ENCODE results near the gene TM4SF5.

Gene TM4SF5

GRCh38 chr17:4771519-4772234 lies at the start of gene TM4SF5:
TSS of gene TM4SF5 (plus strand) at chr17:4771886. CDS start at chr17:4771923, 37 bp downstream.
- Histone ChIP-seq H3K36me3 (ENCODE audit: insufficient read depth, low read length) (no peaks in the 10 kb centered on the region), H3K4me3 (ENCODE audit: low read depth, low read length) (no peak within 1 kb of the TSS), H3K27ac (ENCODE audit: low read depth, low read length) (no peak within 1 kb of the TSS), H3K4me1 (ENCODE audit: control insufficient read depth, insufficient read depth, low read length, unreplicated experiment) (peaks cover 4% of the 10 kb centered on the region), H3K27me3 (ENCODE audit: insufficient read depth, low read length) (peaks cover 20% of the 10 kb centered on the region), H3K79me2 (ENCODE audit: control insufficient read depth, insufficient read depth, low read length, unreplicated experiment) (no peaks in the 10 kb centered on the region), H2AFZ (ENCODE audit: low read length, unreplicated experiment) (no peak within 1 kb of the TSS)

DNA sequence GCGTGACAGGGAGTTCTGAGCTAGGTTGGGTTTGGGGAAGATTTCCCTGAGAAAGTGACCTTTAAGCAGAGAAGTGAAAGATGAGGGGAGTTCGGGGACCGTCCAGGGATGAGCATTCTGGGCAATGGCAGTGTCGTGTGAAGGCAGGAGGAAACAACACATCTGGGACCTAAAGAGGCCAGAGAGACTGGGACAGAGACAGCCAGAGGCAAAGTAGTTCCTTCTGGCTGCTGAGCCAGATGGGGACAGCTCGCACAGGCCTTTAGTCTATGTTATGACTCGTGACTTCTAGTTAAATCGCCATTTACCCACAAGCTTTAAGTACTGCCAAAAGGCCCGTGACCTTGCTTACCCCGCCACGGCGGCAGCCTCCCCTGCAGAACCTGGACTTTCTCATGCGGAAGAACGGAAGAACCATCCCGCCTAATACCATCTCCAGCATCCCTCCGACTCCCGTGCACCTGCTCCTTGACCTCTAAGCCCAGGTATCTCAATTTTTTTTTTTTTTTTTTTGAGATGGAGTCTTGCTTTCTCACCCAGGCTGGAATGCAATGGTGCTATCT lies 48.9 kb upstream of the TM4SF5 start:
- H2AFZ ChIP-seq (ENCODE audit: low read length, unreplicated experiment): no peak overlapping the region
- no peaks in the 10 kb centered on the region for H3K27me3 ChIP-seq (ENCODE audit: insufficient read depth, low read length)
- peaks cover 11% of the 10 kb centered on the region for H3K4me1 ChIP-seq (ENCODE audit: control insufficient read depth, insufficient read depth, low read length, unreplicated experiment)
- H3K27ac ChIP-seq (ENCODE audit: low read depth, low read length): no peak overlapping the region
- H3K79me2 ChIP-seq (ENCODE audit: control insufficient read depth, insufficient read depth, low read length, unreplicated experiment): no peaks in the 10 kb centered on the region
- no peaks in the 10 kb centered on the region for H3K36me3 ChIP-seq (ENCODE audit: insufficient read depth, low read length)
- H3K4me3 ChIP-seq (ENCODE audit: low read depth, low read length): no peak overlapping the region

GRCh38 chr17:4724650-4725049 lies 47.0 kb upstream of the TM4SF5 start:
- H3K4me3 ChIP-seq (ENCODE audit: low read depth, low read length): no peak overlapping the region
- no peak overlapping the region for H3K27ac ChIP-seq (ENCODE audit: low read depth, low read length)
- no peaks in the 10 kb centered on the region for H3K79me2 ChIP-seq (ENCODE audit: control insufficient read depth, insufficient read depth, low read length, unreplicated experiment)
- H2AFZ ChIP-seq (ENCODE audit: low read length, unreplicated experiment): no peak overlapping the region
- no peaks in the 10 kb centered on the region for H3K36me3 ChIP-seq (ENCODE audit: insufficient read depth, low read length)
- H3K27me3 ChIP-seq (ENCODE audit: insufficient read depth, low read length): no peaks in the 10 kb centered on the region
- peaks cover 14% of the 10 kb centered on the region for H3K4me1 ChIP-seq (ENCODE audit: control insufficient read depth, insufficient read depth, low read length, unreplicated experiment)

DNA sequence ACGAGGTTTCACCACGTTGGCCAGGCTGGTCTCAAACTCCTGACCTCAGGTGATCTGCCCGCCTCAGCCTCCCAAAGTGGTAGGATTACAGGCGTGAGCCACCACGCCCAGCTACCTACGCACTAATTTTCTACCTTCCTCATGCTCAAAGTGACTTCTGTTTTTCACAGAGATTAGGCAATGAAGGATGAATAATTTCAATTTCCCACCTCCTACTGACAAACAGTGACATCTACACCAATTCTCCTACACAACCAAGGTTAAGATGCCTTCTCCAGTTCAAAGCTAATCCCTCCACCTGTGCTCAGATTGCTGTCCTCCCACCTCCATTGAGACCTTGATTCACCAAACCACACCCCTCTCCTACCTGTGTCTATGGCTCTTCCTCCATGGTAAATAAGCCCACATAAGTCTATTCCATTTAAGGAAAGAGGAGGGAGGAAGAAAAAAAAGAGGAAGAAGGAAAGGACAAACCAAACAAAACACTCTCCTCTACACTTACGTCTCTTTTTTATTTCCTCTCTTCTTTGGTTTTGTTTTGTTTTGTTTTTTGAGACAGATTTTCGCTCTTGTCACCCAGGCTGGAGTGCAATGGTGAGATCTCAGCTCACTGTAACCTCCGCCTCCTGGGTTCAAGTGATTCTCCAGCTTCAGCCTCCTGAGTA lies 45.9 kb upstream of the TM4SF5 start:
- H2AFZ ChIP-seq (ENCODE audit: low read length, unreplicated experiment): no peak overlapping the region
- H3K27me3 ChIP-seq (ENCODE audit: insufficient read depth, low read length): no peaks in the 10 kb centered on the region
- no peak overlapping the region for H3K27ac ChIP-seq (ENCODE audit: low read depth, low read length)
- no peaks in the 10 kb centered on the region for H3K36me3 ChIP-seq (ENCODE audit: insufficient read depth, low read length)
- H3K4me1 ChIP-seq (ENCODE audit: control insufficient read depth, insufficient read depth, low read length, unreplicated experiment): peaks cover 14% of the 10 kb centered on the region
- no peaks in the 10 kb centered on the region for H3K79me2 ChIP-seq (ENCODE audit: control insufficient read depth, insufficient read depth, low read length, unreplicated experiment)
- H3K4me3 ChIP-seq (ENCODE audit: low read depth, low read length): no peak overlapping the region

DNA sequence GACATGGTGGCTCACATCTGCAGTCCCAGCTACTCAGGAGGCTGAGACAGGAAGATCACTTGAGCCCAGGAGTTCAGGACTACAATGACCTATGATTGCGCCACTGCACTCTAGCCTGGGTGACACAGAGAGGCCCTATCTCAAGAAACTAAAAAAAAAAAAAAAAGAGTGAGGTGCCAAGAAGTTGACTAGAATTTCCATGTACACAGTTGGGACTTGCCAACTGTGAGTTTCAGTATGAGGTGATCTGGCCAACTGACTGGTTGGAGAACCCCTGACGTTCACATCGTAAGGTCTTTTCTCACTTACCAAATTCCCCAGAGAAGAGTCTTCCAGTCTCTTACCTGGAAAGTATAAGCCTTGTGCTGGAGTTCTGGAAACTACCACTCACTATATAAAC lies 43.6 kb upstream of the TM4SF5 start:
- H3K36me3 ChIP-seq (ENCODE audit: insufficient read depth, low read length): no peaks in the 10 kb centered on the region
- no peak overlapping the region for H3K27ac ChIP-seq (ENCODE audit: low read depth, low read length)
- H2AFZ ChIP-seq (ENCODE audit: low read length, unreplicated experiment): no peak overlapping the region
- H3K79me2 ChIP-seq (ENCODE audit: control insufficient read depth, insufficient read depth, low read length, unreplicated experiment): no peaks in the 10 kb centered on the region
- H3K27me3 ChIP-seq (ENCODE audit: insufficient read depth, low read length): no peaks in the 10 kb centered on the region
- H3K4me3 ChIP-seq (ENCODE audit: low read depth, low read length): no peak overlapping the region
- peaks cover 4% of the 10 kb centered on the region for H3K4me1 ChIP-seq (ENCODE audit: control insufficient read depth, insufficient read depth, low read length, unreplicated experiment)

DNA sequence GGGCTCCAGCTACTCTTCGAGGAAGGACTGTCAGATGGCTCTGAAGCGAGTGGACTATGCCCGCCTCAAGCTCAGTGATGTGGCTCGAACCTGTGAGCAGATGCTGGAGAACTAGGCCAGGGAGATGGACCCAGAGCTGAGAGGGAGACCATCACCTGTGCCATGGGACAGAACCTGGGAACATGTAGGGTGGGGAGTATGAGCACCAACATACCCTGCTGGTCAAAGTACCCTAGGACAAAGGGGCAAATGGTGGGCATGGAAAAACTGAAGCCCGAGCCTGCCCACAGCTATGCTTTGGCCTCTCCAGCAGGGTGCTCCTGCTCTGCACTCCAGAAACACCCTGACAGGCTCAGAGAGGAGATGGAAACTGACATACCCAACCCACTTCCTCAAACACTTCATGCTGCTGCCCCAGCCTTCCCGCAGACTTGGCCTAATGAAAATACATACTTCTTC lies 38.6 kb upstream of the TM4SF5 start:
- Histone ChIP-seq H3K4me3 (ENCODE audit: low read depth, low read length) (no peak overlapping the region), H3K36me3 (ENCODE audit: insufficient read depth, low read length) (no peaks in the 10 kb centered on the region), H2AFZ (ENCODE audit: low read length, unreplicated experiment) (no peak overlapping the region), H3K79me2 (ENCODE audit: control insufficient read depth, insufficient read depth, low read length, unreplicated experiment) (no peaks in the 10 kb centered on the region), H3K4me1 (ENCODE audit: control insufficient read depth, insufficient read depth, low read length, unreplicated experiment) (peaks cover 3% of the 10 kb centered on the region), H3K27ac (ENCODE audit: low read depth, low read length) (no peak overlapping the region), H3K27me3 (ENCODE audit: insufficient read depth, low read length) (no peaks in the 10 kb centered on the region)

GRCh38 chr17:4734857-4735475 lies 36.7 kb upstream of the TM4SF5 start:
- H3K79me2 ChIP-seq (ENCODE audit: control insufficient read depth, insufficient read depth, low read length, unreplicated experiment): no peaks in the 10 kb centered on the region
- H3K4me1 ChIP-seq (ENCODE audit: control insufficient read depth, insufficient read depth, low read length, unreplicated experiment): peaks cover 8% of the 10 kb centered on the region
- no peak overlapping the region for H3K4me3 ChIP-seq (ENCODE audit: low read depth, low read length)

DNA sequence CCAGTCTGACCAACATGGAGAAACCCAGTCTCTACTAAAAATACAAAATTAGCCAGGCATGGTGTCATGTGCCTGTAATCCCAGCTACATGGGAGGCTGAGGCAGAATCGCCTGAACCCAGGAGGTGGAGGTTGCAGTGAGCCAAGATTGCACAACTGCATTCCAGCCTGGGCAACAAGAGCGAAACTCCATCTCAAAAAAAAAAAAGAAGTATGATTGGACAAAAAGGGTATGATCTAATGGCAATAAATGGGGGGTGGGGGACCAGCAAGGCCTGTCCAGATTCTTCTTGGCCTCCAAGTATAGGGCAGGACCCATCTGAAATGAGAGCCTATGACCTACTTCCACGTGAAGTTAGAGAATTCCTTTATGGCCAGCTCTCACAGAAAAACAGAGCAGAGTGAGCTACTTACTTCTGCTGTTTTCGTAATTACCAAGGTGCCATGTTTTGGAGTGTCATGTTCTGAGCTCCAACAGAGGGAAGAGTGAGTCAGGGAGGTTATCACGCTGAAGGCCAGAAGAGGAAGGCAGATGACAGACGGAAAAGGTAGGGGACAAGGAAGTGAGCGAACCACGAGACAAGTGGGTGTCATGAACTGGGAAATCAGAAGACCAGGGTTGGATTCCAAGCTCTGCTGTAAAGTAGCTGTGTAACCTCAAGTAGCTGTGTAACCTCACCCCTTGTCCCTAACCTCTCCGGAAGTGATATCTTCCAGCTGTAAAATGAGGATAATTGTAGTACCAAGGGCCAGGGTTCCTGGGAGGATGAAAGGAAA lies 35.6 kb upstream of the TM4SF5 start:
- Histone ChIP-seq H3K27me3 (ENCODE audit: insufficient read depth, low read length) (peaks cover 21% of the 10 kb centered on the region), H3K27ac (ENCODE audit: low read depth, low read length) (no peak overlapping the region), H3K4me1 (ENCODE audit: control insufficient read depth, insufficient read depth, low read length, unreplicated experiment) (peaks cover 8% of the 10 kb centered on the region), H3K79me2 (ENCODE audit: control insufficient read depth, insufficient read depth, low read length, unreplicated experiment) (no peaks in the 10 kb centered on the region), H3K4me3 (ENCODE audit: low read depth, low read length) (no peak overlapping the region), H3K36me3 (ENCODE audit: insufficient read depth, low read length) (no peaks in the 10 kb centered on the region), H2AFZ (ENCODE audit: low read length, unreplicated experiment) (no peak overlapping the region)

More at GRCh38 chr17:4734857-4735475, 36.7 kb upstream of the TM4SF5 start:
- peaks cover 12% of the 10 kb centered on the region for H3K27me3 ChIP-seq (ENCODE audit: insufficient read depth, low read length)
- H3K36me3 ChIP-seq (ENCODE audit: insufficient read depth, low read length): no peaks in the 10 kb centered on the region
- H3K27ac ChIP-seq (ENCODE audit: low read depth, low read length): no peak overlapping the region
- no peak overlapping the region for H2AFZ ChIP-seq (ENCODE audit: low read length, unreplicated experiment)

DNA sequence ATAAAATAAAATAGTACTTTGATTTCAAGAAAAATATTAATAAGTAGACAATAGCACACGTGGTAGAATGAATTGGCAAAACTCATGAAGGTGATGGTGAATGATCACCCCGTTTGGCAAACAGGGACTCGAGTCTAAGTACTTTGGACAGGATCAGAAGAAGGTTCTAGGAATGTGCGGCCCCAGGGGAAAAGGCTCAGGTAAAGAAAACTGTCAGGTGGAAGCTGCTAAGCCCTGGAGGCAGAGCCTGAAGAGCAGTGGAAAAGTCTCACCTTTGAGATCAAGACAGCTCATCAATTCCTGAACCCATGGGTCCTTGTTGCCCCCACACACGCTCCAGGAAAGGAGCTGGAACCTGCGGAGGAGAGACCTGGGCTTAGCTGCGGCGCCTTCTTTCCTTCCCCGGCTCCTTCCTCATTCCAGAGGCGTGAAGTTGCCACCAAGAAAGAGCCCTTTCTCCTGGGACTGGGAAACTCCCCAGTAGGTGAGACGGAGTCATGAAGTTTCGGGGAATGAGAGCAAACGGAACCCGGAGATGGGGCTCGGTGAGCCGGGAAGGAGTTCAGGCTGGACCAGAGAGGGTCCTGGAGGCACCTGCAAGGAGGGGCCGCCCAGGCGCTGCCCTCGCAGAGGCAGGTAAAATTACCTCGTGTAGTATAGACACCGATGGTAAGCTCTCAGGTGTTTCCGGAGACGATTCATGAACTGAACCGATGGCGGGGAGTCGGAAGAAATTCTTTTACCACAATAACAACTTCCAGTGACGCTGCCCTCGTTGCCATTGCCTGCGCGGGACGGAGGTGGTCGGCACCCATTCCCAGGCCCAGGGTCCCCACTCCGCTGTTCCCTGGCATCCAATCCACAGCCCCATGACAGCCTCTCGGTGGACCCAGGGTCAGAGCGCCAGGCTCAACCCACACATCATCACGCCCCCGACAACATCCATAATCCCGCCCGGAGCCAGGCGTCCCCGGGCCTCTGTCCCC lies 33.3 kb upstream of the TM4SF5 start:
- Histone ChIP-seq H2AFZ (ENCODE audit: low read length, unreplicated experiment) (peak overlapping the region; percentile 90), H3K27me3 (ENCODE audit: insufficient read depth, low read length) (peaks cover 21% of the 10 kb centered on the region), H3K27ac (ENCODE audit: low read depth, low read length) (no peak overlapping the region), H3K79me2 (ENCODE audit: control insufficient read depth, insufficient read depth, low read length, unreplicated experiment) (no peaks in the 10 kb centered on the region), H3K4me3 (ENCODE audit: low read depth, low read length) (peak overlapping the region; percentile 92), H3K36me3 (ENCODE audit: insufficient read depth, low read length) (no peaks in the 10 kb centered on the region), H3K4me1 (ENCODE audit: control insufficient read depth, insufficient read depth, low read length, unreplicated experiment) (peaks cover 8% of the 10 kb centered on the region)
